Measurements from ENCODE around the gene EIF1B. TPM values are rescaled to one million over a fixed set of nuclear protein-coding genes. Genes with fewer than 3 reads are reported as not detected.

The EIF1B gene
- total RNA-seq, 1 donor from 2014 or later: 77.1 TPM

GRCh38 chr3:40308725-40309417 lies 636 bp upstream of the EIF1B start:
- H3K27me3 Mint-ChIP-seq (ENCODE audit: low read depth): no peaks in the 10 kb centered on the region
- peaks cover 12% of the 10 kb centered on the region for H3K36me3 Mint-ChIP-seq
- H3K9me3 Mint-ChIP-seq: no peaks in the 10 kb centered on the region
- peak overlapping the region; percentile 100 for H3K4me3 Mint-ChIP-seq
- H3K4me1 Mint-ChIP-seq: peaks cover 20% of the 10 kb centered on the region
- DNase-seq (ENCODE audit: low spot score in 2 of 2, unreplicated experiment in 2 of 2): no peak
- TF ChIP-seq CTCF (IDR thresholded peaks at IDR 0.05; ENCODE audit: unreplicated experiment): no peak
- peak overlapping the region; percentile 100 for H3K27ac Mint-ChIP-seq

GRCh38 chr3:40309925-40310695 lies 603 bp downstream of the EIF1B start:
- DNase-seq (ENCODE audit: low spot score in 2 of 2, unreplicated experiment in 2 of 2): peak; percentile 23 to 66
- Mint-ChIP-seq H3K9me3 (no peaks in the 10 kb centered on the region), H3K4me1 (peaks cover 22% of the 10 kb centered on the region), H3K27ac (peak overlapping the region; percentile 100), H3K36me3 (peaks cover 12% of the 10 kb centered on the region), H3K27me3 (ENCODE audit: low read depth) (no peaks in the 10 kb centered on the region), H3K4me3 (peak overlapping the region; percentile 100)
- no peak for TF ChIP-seq CTCF (IDR thresholded peaks at IDR 0.05; ENCODE audit: unreplicated experiment)

- TF ChIP-seq CTCF (IDR thresholded peaks at IDR 0.05; ENCODE audit: unreplicated experiment): no peak
Observed at GRCh38 chr3:40310705-40311104, 1.2 kb downstream of the EIF1B start.

GRCh38 chr3:40312661-40313226 lies 3.2 kb downstream of the EIF1B start:
- H3K9me3 Mint-ChIP-seq: no peaks in the 10 kb centered on the region
- no peak overlapping the region for H3K4me3 Mint-ChIP-seq
- no peak for TF ChIP-seq CTCF (IDR thresholded peaks at IDR 0.05; ENCODE audit: unreplicated experiment)
- H3K4me1 Mint-ChIP-seq: peaks cover 22% of the 10 kb centered on the region
- peaks cover 12% of the 10 kb centered on the region for H3K36me3 Mint-ChIP-seq
- peak overlapping the region; percentile 43 for H3K27ac Mint-ChIP-seq
- no peak for DNase-seq (ENCODE audit: low spot score in 2 of 2, unreplicated experiment in 2 of 2)
- H3K27me3 Mint-ChIP-seq (ENCODE audit: low read depth): no peaks in the 10 kb centered on the region

More at GRCh38 chr3:40310705-40311104, 1.2 kb downstream of the EIF1B start:
- peaks cover 12% of the 10 kb centered on the region for H3K36me3 Mint-ChIP-seq
- no peaks in the 10 kb centered on the region for H3K27me3 Mint-ChIP-seq (ENCODE audit: low read depth)
- no peak for DNase-seq (ENCODE audit: low spot score in 2 of 2, unreplicated experiment in 2 of 2)
- peak overlapping the region; percentile 100 for H3K27ac Mint-ChIP-seq
- no peaks in the 10 kb centered on the region for H3K9me3 Mint-ChIP-seq
- H3K4me1 Mint-ChIP-seq: peaks cover 22% of the 10 kb centered on the region
- peak overlapping the region; percentile 100 for H3K4me3 Mint-ChIP-seq

- DNase-seq (ENCODE audit: low spot score in 2 of 2, unreplicated experiment in 2 of 2): no peak
- Mint-ChIP-seq H3K4me1 (peaks cover 16% of the 10 kb centered on the region), H3K27me3 (ENCODE audit: low read depth) (no peaks in the 10 kb centered on the region), H3K4me3 (no peak overlapping the region), H3K9me3 (no peaks in the 10 kb centered on the region), H3K27ac (peak overlapping the region; percentile 32), H3K36me3 (peaks cover 12% of the 10 kb centered on the region)
- TF ChIP-seq CTCF (IDR thresholded peaks at IDR 0.05; ENCODE audit: unreplicated experiment): no peak
Observed at GRCh38 chr3:40313975-40314860, 4.7 kb downstream of the EIF1B start.

All from mesothelial cell of epicardium (in vitro differentiated cells).